ENCODE data around the gene ZNF407.

ZNF407 gene

GRCh38 chr18:74573053-74573452 lies 24.6 kb upstream of the ZNF407 start:
- no peak for TF ChIP-seq CTCF (conservative IDR thresholded peaks at IDR 0.05; ENCODE audit: low read depth, low read length)
- Histone ChIP-seq H3K4me2 (no peak overlapping the region), H3K4me1 (ENCODE audit: low read depth, poor library complexity, severe bottlenecking) (no peaks in the 10 kb centered on the region), H2AFZ (ENCODE audit: low read depth) (no peak overlapping the region), H3K4me3 (IDR thresholded peaks at IDR 0.05; ENCODE audit: insufficient read depth, low read depth, low read length) (no peak overlapping the region), H3K27me3 (ENCODE audit: insufficient read depth, low read depth) (no peaks in the 10 kb centered on the region), H3K27ac (no peak overlapping the region), H4K20me1 (ENCODE audit: insufficient read depth) (no peaks in the 10 kb centered on the region), H3K36me3 (ENCODE audit: insufficient read depth) (no peaks in the 10 kb centered on the region), H3K79me2 (ENCODE audit: insufficient read depth, low read depth) (no peaks in the 10 kb centered on the region), H3K9ac (no peak overlapping the region)

- Histone ChIP-seq H3K27me3 (ENCODE audit: insufficient read depth, low read depth) (no peaks in the 10 kb centered on the region), H3K4me3 (IDR thresholded peaks at IDR 0.05; ENCODE audit: insufficient read depth, low read depth, low read length) (no peak overlapping the region), H4K20me1 (ENCODE audit: insufficient read depth) (no peaks in the 10 kb centered on the region), H3K79me2 (ENCODE audit: insufficient read depth, low read depth) (no peaks in the 10 kb centered on the region), H3K4me1 (ENCODE audit: low read depth, poor library complexity, severe bottlenecking) (no peaks in the 10 kb centered on the region), H3K27ac (no peak overlapping the region), H3K9ac (no peak overlapping the region), H3K4me2 (no peak overlapping the region), H2AFZ (ENCODE audit: low read depth) (no peak overlapping the region), H3K36me3 (ENCODE audit: insufficient read depth) (no peaks in the 10 kb centered on the region)
- TF ChIP-seq CTCF (conservative IDR thresholded peaks at IDR 0.05; ENCODE audit: low read depth, low read length) = no peak
Observed at GRCh38 chr18:74574916-74575315, 22.8 kb upstream of the ZNF407 start.

- no peak overlapping the region for H3K27ac ChIP-seq
- H3K4me3 ChIP-seq (IDR thresholded peaks at IDR 0.05; ENCODE audit: insufficient read depth, low read depth, low read length) = no peak overlapping the region
- no peaks in the 10 kb centered on the region for H4K20me1 ChIP-seq (ENCODE audit: insufficient read depth)
- H3K79me2 ChIP-seq (ENCODE audit: insufficient read depth, low read depth) = no peaks in the 10 kb centered on the region
- no peak overlapping the region for H3K9ac ChIP-seq
- H3K4me1 ChIP-seq (ENCODE audit: low read depth, poor library complexity, severe bottlenecking) = no peaks in the 10 kb centered on the region
- no peak overlapping the region for H2AFZ ChIP-seq (ENCODE audit: low read depth)
- H3K27me3 ChIP-seq (ENCODE audit: insufficient read depth, low read depth) = no peaks in the 10 kb centered on the region
- H3K4me2 ChIP-seq = no peak overlapping the region
- no peaks in the 10 kb centered on the region for H3K36me3 ChIP-seq (ENCODE audit: insufficient read depth)
- TF ChIP-seq CTCF (conservative IDR thresholded peaks at IDR 0.05; ENCODE audit: low read depth, low read length) = no peak
Observed at GRCh38 chr18:74577019-74577418, 20.7 kb upstream of the ZNF407 start.

GRCh38 chr18:74579496-74580065 lies 18.1 kb upstream of the ZNF407 start:
- no peak overlapping the region for H3K4me3 ChIP-seq (IDR thresholded peaks at IDR 0.05; ENCODE audit: insufficient read depth, low read depth, low read length)
- no peak for TF ChIP-seq CTCF (conservative IDR thresholded peaks at IDR 0.05; ENCODE audit: low read depth, low read length)
- no peak overlapping the region for H2AFZ ChIP-seq (ENCODE audit: low read depth)
- H3K9ac ChIP-seq = no peak overlapping the region
- H3K27ac ChIP-seq = no peak overlapping the region
- no peaks in the 10 kb centered on the region for H3K79me2 ChIP-seq (ENCODE audit: insufficient read depth, low read depth)
- H3K36me3 ChIP-seq (ENCODE audit: insufficient read depth) = no peaks in the 10 kb centered on the region
- no peaks in the 10 kb centered on the region for H3K27me3 ChIP-seq (ENCODE audit: insufficient read depth, low read depth)
- no peaks in the 10 kb centered on the region for H4K20me1 ChIP-seq (ENCODE audit: insufficient read depth)
- no peaks in the 10 kb centered on the region for H3K4me1 ChIP-seq (ENCODE audit: low read depth, poor library complexity, severe bottlenecking)
- no peak overlapping the region for H3K4me2 ChIP-seq

All from KMS-11 (cell line).